GM18526 (cell line): ENCODE results near the gene SRSF2.

Experiments
- POLR2A ChIP-seq: IDR thresholded peaks from 3 replicates; pipeline ENCODE4 v1.6.1; 2011; ENCODE audit not compliant: insufficient read length; ENCODE audit errors: extremely low read depth

The SRSF2 gene

GRCh38 chr17:76726776-76727718, 10.1 kb downstream of the SRSF2 start, which contains the start of gene METTL23:
TSS of gene METTL23 (plus strand) at chr17:76726839. CDS start at chr17:76729711, 2,872 bp downstream.
- TF ChIP-seq POLR2A = peak; percentile 81

DNA sequence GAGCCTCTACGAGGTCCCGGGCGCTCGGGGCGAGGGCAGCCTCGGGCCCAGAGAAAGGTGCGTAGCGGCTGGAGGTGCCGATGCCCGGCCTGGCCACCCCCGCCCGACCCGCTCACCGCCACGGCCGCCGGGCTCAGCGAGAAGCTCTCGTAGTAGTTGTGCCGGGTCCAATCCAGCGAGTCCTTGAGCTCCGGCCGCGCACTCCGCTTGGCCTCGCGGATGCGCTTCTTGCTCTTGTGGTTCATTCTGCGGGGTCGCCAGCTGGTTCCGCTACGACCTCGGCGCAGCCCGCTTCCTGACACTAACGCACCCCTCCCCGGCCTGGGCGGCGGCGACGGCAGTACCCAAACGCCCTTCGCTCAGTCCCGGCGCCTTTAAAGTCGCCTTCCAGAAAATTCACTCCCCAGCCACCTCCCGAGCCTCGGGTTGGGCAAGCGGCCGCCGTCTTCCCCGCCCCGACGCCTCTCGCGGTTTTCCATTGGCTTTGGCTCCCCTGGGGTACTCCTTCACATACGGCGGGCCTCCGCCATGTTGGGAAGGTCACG, 10.8 kb downstream of the SRSF2 start, which contains the start of gene JMJD6:
TSS of gene JMJD6 (minus strand) at position 376 of the 545 bp plus-strand sequence. CDS start at position 245, 131 bp downstream.
- TF ChIP-seq POLR2A = peak; percentile 58

DNA sequence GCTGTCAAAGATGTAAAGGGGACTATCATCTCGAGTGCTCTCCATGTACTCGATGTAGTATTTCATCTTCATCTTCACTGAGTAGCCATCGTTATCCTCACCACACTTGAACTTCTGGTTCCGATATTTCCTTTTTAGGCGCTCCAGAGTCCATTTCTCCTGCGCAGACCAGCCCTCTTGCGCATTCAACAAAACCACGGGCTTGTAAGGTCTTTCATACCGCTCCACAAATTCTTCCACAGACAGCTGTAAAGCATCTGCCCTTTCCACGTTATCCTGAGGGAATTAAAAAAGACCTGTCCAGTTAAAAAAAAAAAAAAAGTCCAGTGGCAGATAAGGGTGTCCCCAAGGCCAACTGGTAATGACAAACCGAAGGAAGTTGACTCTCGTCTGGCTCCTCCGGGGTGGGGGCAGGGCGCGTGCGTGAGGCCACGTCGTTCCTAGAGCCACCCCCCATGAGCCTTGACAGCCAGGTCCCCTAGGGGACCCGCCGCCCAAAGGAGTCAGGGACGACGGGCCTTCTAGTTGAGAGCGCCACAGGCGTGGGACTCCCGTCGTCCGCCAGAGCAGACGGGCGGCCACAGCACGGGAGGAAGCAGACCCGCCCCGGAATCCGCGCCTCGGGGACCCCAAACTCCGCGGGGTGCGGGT, 11.4 kb downstream of the SRSF2 start:
- no peak for TF ChIP-seq POLR2A

DNA sequence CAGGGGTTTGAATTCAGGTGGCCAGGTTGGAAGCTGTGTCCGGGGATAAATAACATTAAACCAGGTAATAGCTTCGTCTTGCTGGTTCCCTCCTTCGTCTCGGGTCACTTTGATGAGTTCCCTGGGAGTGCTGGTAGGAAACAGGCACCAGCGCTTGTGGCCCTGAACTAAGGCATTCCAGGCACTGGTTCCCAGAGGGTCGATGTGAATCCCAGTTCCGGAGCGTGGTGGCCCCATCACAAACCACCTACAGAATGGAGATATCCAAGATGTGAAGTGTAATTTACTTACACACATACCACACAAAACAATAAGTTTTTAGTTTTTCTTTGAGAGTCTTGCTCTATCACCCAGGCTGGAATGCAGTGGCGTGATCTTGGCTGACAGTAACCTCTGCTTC, 13.3 kb downstream of the SRSF2 start:
- no peak for TF ChIP-seq POLR2A

DNA sequence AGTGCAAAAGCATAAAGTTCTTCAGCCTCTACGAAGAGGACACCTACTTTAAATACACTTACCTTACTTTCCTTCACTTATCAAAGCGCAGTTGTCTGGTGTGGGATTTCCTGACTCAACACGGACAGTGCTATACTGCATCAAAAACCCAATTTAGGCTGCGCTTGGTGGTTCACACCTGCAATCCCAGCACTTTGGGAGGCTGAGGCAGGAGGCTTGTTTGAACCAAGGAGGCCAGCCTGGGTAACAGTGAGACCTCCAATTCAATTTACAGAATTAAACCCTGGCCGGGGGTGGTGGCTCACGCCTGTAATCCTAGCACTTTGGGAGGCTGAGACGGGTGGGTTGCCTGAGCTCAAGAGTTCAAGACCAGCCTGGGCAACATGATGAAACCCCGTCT, 14.9 kb downstream of the SRSF2 start:
- TF ChIP-seq POLR2A = no peak

GRCh38 chr17:76721463-76721862, 15.7 kb downstream of the SRSF2 start:
- no peak for TF ChIP-seq POLR2A

DNA sequence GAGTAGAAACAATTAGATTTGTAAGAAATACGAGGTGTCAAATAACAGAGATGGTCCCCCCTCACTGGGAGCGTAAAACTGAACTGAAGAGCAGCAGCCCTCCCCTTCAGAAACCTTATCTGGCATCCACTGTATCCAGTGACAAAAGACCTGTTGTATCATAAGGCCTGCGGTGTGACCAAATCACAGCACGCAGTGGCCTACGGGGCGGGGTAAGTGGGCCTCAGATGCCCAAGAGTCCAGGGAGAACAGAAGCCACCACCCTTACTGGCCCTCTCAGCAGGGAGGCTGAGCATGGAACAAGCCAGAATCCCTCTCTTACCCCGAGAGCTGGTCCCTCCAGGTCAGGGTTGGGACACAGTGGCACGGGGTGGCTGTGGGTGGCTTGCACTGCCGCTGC, 16.2 kb downstream of the SRSF2 start:
- no peak for TF ChIP-seq POLR2A

DNA sequence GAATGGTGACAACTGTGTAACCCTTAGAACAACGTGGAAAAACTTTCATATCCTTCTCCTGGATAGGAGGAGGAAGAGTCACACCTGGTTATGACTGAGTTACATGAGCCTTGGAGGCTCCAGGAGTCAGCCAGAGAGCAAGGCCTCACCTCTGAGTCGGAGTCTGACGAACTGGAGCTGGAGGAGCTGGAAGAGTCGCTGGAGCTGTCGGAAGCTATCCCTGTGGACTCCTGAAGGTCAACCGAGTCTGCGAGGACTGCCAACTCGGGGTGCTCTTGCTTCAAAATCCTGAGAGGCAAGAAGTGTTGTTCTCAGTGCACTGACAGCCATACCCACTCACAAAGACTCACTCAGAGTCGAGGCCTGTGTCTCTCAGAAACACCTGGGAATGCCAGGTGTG, 16.9 kb downstream of the SRSF2 start:
- no peak for TF ChIP-seq POLR2A

DNA sequence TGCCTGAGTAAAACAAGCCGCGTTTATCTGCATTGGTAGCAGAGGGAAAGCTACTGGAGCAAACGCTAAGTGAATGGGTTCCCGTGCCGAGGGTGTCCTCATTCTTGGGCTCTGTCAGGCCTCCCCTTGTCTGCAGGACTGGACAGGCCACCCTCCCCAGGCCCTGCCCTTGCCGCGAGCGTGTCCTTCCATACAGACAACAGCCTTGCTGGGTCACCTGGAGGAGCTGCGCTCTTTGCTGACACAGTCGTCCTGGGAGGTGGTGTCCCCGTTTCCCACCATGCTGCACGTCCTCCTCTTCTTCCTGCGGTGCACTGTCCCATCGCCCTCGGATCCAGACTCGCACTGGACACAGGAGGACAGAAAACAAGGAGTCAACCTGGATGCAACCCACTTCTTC, 18.6 kb downstream of the SRSF2 start:
- TF ChIP-seq POLR2A = no peak

- TF ChIP-seq POLR2A = no peak
These were observed 20.3 kb downstream of the SRSF2 start for GRCh38 chr17:76716839-76717215.

GRCh38 chr17:76716146-76716838, 20.8 kb downstream of the SRSF2 start:
- no peak for TF ChIP-seq POLR2A

DNA sequence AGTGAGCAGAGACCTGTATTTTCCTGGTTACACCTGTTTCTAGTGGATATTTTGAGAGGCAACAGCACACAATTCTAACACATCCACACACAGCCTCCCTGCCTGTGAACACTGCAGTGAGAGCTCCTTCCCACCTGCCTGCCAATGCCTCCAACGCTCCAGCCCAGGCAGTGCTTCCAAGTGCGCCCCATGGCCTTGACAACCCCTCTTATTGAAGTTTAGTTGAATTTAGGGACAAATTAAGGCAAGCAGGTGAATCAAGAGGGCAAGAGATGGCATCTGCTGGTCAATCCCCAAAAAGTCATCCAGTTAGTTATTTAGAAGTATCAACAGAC, 21.7 kb downstream of the SRSF2 start:
- no peak for TF ChIP-seq POLR2A

DNA sequence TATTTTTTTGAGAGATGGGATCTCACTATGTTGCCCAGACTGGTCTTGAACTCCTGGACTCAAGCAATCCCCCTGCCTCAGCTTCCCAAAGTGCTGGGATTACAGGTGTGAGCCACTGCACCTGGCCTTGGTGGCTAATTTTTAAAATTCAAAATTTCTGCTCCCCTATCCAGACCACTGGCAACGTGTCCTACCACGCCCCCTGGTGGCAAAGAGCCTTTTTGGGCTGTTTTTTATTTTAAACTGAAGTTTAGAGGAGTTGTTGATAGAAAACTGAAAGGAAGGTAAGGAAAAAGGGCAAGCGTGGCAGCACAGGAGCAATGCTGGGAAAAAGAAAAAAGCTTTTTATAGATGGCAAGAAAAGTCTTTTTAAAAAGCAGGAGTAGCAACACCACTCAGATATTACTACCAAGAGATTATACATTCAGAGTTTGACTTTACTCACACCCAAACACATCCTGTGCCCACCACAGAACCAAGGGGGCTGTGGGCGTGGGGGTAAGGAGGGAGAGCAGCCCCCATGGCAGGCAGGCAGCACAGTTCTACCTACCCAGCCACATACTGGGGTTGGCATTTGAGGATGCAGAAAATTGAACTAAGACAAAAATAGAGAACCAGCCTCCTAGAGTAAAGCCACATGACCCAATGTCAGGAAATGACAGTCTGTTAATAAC, 22.2 kb downstream of the SRSF2 start:
- no peak for TF ChIP-seq POLR2A

- TF ChIP-seq POLR2A = no peak
These were observed 22.8 kb downstream of the SRSF2 start for GRCh38 chr17:76714336-76714735.

DNA sequence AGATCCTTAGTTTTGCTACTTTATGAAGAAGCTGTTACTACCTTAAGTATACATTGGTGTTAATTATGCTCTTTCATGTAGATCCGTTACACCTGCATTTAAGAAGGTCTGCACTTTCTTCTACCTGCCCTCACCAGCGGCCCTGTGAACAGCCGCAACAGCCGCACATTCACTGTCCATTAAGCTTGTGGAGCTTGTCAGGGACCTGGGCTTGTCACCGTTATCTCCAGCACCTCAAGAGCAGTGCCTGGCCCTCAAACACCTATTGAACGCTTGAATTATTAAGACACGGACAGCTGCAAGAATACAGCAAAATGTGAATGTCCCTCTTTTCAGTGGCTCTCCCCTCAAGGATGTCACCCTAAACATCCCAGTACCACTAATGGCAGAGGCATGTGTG, 23.4 kb downstream of the SRSF2 start:
- no peak for TF ChIP-seq POLR2A
